SK-N-SH treated with all-trans-retinoic acid at 6 μM for 48 hours (cell line): ENCODE measurements around the gene NRSN1.

Experiments
- ARNTL ChIP-seq: fragments of 450-650 bp; formaldehyde crosslinking; IDR thresholded peaks from 2 replicates; pipeline ENCODE4 v1.5.0; 2020; ENCODE audit warnings: low read depth, mild to moderate bottlenecking, moderate library complexity, borderline replicate concordance
- BACH2 ChIP-seq: fragments of 250-450 bp; sonication (Bioruptor Pico); IDR thresholded peaks from 2 replicates; pipeline ENCODE4 v1.9.0; 2021; ENCODE audit warnings: mild to moderate bottlenecking, borderline replicate concordance
- CREB5 ChIP-seq: fragments of 250-450 bp; sonication (Bioruptor Pico); IDR thresholded peaks from 2 replicates; pipeline ENCODE4 v1.5.1; 2020; ENCODE audit warnings: low read depth, mild to moderate bottlenecking, moderate library complexity
- CSRNP3 ChIP-seq: fragments of 250-450 bp; sonication (Bioruptor Pico); IDR thresholded peaks from 2 replicates; pipeline ENCODE4 v1.5.1; 2021; ENCODE audit warnings: mild to moderate bottlenecking, moderate library complexity
- GLIS3 ChIP-seq: fragments of 250-450 bp; sonication (Bioruptor Pico); IDR thresholded peaks from 2 replicates; pipeline ENCODE4 v1.5.0; 2020; ENCODE audit warnings: mild to moderate bottlenecking, moderate library complexity
- ISL1 ChIP-seq: fragments of 250-450 bp; sonication (Bioruptor Pico); IDR thresholded peaks from 2 replicates; pipeline ENCODE4 v2.1.2; 2022; ENCODE audit warnings: mild to moderate bottlenecking, moderate library complexity
- RARB ChIP-seq: fragments of 250-450 bp; sonication (Bioruptor Pico); IDR thresholded peaks from 2 replicates; pipeline ENCODE4 v1.8.0; 2021; ENCODE audit warnings: mild to moderate bottlenecking, moderate library complexity
- ZFP3 ChIP-seq: fragments of 250-450 bp; sonication (Bioruptor Pico); IDR thresholded peaks from 2 replicates; pipeline ENCODE4 v1.5.0; 2020; ENCODE audit warnings: mild to moderate bottlenecking, moderate library complexity
- ZFP30 ChIP-seq: fragments of 450-650 bp; formaldehyde crosslinking; IDR thresholded peaks from 2 replicates; pipeline ENCODE4 v1.5.0; 2022; ENCODE audit warnings: mild to moderate bottlenecking, moderate library complexity
- ZNF70 ChIP-seq: fragments of 450-650 bp; formaldehyde crosslinking; IDR thresholded peaks from 2 replicates; pipeline ENCODE4 v1.5.0; 2020; ENCODE audit warnings: mild to moderate bottlenecking, moderate library complexity
- ZNF8 ChIP-seq: fragments of 450-650 bp; formaldehyde crosslinking; IDR thresholded peaks from 2 replicates; pipeline ENCODE4 v1.5.0; 2020; ENCODE audit warnings: mild to moderate bottlenecking, moderate library complexity
- TF ChIP-seq, protein P1 (sequence below): fragments of 250-450 bp; sonication (Bioruptor Pico); IDR thresholded peaks from 2 replicates; pipeline ENCODE4 v1.8.0; 2020; ENCODE audit warnings: mild to moderate bottlenecking, moderate library complexity, borderline replicate concordance
- TF ChIP-seq, protein P2 (sequence below): fragments of 250-450 bp; sonication (Bioruptor Pico); IDR thresholded peaks from 2 replicates; pipeline ENCODE4 v1.8.0; 2021; ENCODE audit warnings: low read depth, mild to moderate bottlenecking, moderate library complexity, borderline replicate concordance

DNA sequence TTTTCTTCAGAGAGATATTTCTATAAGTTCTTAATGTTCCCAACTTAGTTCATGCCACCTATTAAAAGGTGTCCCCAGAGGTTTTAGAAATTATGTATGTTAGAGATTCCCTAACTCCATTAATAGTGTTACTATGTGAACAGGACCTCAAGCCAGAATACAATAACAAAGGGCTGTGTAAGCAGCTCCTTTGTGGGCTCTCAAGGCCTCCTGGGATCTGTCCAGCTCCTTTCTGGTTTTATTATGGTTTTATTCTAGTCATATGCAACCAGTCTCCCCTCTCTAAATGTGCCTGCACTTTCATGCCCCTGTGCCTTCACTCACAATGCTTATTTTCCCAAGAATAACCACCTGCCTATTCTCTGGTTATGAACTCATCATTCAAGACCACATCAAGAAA, 22.7 kb downstream of the NRSN1 start:
- TF ChIP-seq ZNF70 (CRISPR knock-in tag): no peak
- no peak for TF ChIP-seq ISL1 (CRISPR knock-in tag)
- TF ChIP-seq, protein P1, sequence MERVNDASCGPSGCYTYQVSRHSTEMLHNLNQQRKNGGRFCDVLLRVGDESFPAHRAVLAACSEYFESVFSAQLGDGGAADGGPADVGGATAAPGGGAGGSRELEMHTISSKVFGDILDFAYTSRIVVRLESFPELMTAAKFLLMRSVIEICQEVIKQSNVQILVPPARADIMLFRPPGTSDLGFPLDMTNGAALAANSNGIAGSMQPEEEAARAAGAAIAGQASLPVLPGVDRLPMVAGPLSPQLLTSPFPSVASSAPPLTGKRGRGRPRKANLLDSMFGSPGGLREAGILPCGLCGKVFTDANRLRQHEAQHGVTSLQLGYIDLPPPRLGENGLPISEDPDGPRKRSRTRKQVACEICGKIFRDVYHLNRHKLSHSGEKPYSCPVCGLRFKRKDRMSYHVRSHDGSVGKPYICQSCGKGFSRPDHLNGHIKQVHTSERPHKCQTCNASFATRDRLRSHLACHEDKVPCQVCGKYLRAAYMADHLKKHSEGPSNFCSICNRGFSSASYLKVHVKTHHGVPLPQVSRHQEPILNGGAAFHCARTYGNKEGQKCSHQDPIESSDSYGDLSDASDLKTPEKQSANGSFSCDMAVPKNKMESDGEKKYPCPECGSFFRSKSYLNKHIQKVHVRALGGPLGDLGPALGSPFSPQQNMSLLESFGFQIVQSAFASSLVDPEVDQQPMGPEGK (CRISPR knock-in tag): no peak
- TF ChIP-seq CREB5: no peak
- no peak for TF ChIP-seq ZFP3 (CRISPR knock-in tag)
- TF ChIP-seq GLIS3 (CRISPR knock-in tag): no peak
- TF ChIP-seq ARNTL: no peak
- TF ChIP-seq, protein P2, sequence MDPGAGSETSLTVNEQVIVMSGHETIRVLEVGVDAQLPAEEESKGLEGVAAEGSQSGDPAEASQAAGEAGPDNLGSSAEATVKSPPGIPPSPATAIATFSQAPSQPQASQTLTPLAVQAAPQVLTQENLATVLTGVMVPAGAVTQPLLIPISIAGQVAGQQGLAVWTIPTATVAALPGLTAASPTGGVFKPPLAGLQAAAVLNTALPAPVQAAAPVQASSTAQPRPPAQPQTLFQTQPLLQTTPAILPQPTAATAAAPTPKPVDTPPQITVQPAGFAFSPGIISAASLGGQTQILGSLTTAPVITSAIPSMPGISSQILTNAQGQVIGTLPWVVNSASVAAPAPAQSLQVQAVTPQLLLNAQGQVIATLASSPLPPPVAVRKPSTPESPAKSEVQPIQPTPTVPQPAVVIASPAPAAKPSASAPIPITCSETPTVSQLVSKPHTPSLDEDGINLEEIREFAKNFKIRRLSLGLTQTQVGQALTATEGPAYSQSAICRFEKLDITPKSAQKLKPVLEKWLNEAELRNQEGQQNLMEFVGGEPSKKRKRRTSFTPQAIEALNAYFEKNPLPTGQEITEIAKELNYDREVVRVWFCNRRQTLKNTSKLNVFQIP: no peak
- TF ChIP-seq ZNF8 (CRISPR knock-in tag): no peak
- TF ChIP-seq BACH2 (CRISPR knock-in tag): no peak
- TF ChIP-seq ZFP30 (CRISPR knock-in tag): no peak
- no peak for TF ChIP-seq RARB (CRISPR knock-in tag)
- no peak for TF ChIP-seq CSRNP3
